Progenitor cell of endocrine pancreas (in vitro differentiated cells): ENCODE results near the gene IPPK. TPM values are rescaled to one million over a fixed set of nuclear protein-coding genes. Genes with fewer than 3 reads are reported as not detected.

Experiments used
- DNase-seq: peaks from one replicate; pipeline ENCODE4 v3.0.0; 2021; ENCODE audit warnings: low spot score; ENCODE audit not compliant: unreplicated experiment
- H3K27ac Mint-ChIP-seq: 2 replicates; pipeline ENCODE4 v1.8.0; 2021; ENCODE audit warnings: mild to moderate bottlenecking, moderate library complexity, mixed read lengths
- H3K27me3 Mint-ChIP-seq: 2 replicates; pipeline ENCODE4 v1.8.0; 2021; ENCODE audit warnings: mixed read lengths
- H3K36me3 Mint-ChIP-seq: 2 replicates; pipeline ENCODE4 v1.8.0; 2022; ENCODE audit warnings: mixed read lengths; ENCODE audit not compliant: insufficient read depth
- H3K4me1 Mint-ChIP-seq: 2 replicates; pipeline ENCODE4 v1.8.0; 2021; ENCODE audit warnings: low read depth, mixed read lengths
- H3K4me3 Mint-ChIP-seq: 2 replicates; pipeline ENCODE4 v1.8.0; 2021; ENCODE audit warnings: low read depth, mild to moderate bottlenecking, moderate library complexity, mixed read lengths
- H3K9me3 Mint-ChIP-seq: 2 replicates; pipeline ENCODE4 v1.8.0; 2021; ENCODE audit warnings: low read depth, mixed read lengths
- CTCF ChIP-seq: fragments of 200-600 bp; sonication (generic); IDR thresholded peaks from one replicate; pipeline ENCODE4 v1.5.0; 2021; ENCODE audit warnings: antibody characterized with exemption, mild to moderate bottlenecking; ENCODE audit not compliant: unreplicated experiment
- total RNA-seq: library from RNA; stranded (reverse); gene quantifications from 2 replicates; pipeline ENCODE4 v1.2.1, GENCODE V29; 2021

Gene IPPK
- total RNA-seq, 1 donor from 2014 or later = 10.2 TPM

GRCh38 chr9:92611621-92612285 lies 58.2 kb downstream of the IPPK start:
- Mint-ChIP-seq H3K36me3 (peaks cover 8% of the 10 kb centered on the region), H3K4me3 (no peak overlapping the region), H3K4me1 (no peaks in the 10 kb centered on the region), H3K27me3 (no peaks in the 10 kb centered on the region), H3K27ac (peak overlapping the region; percentile 30), H3K9me3 (no peaks in the 10 kb centered on the region)
- DNase-seq = no peak
- TF ChIP-seq CTCF = no peak

- DNase-seq = no peak
- H3K27ac Mint-ChIP-seq = no peak overlapping the region
- no peaks in the 10 kb centered on the region for H3K4me1 Mint-ChIP-seq
- no peaks in the 10 kb centered on the region for H3K27me3 Mint-ChIP-seq
- no peak for TF ChIP-seq CTCF
- H3K36me3 Mint-ChIP-seq = peaks cover 6% of the 10 kb centered on the region
- no peaks in the 10 kb centered on the region for H3K9me3 Mint-ChIP-seq
- H3K4me3 Mint-ChIP-seq = no peak overlapping the region
Measured at GRCh38 chr9:92610470-92611420, 59.2 kb downstream of the IPPK start.

- Mint-ChIP-seq H3K27me3 (no peaks in the 10 kb centered on the region), H3K36me3 (peaks cover 3% of the 10 kb centered on the region), H3K4me3 (no peak overlapping the region), H3K27ac (no peak overlapping the region), H3K9me3 (peaks cover 9% of the 10 kb centered on the region), H3K4me1 (no peaks in the 10 kb centered on the region)
- TF ChIP-seq CTCF = no peak
- DNase-seq = no peak
Measured at GRCh38 chr9:92608909-92609445, 61.0 kb downstream of the IPPK start.

GRCh38 chr9:92608241-92608908 lies 61.6 kb downstream of the IPPK start:
- DNase-seq = no peak
- H3K9me3 Mint-ChIP-seq = peaks cover 14% of the 10 kb centered on the region

More at GRCh38 chr9:92608241-92608908, 61.6 kb downstream of the IPPK start:
- H3K4me1 Mint-ChIP-seq = no peaks in the 10 kb centered on the region
- no peak for TF ChIP-seq CTCF
- no peak overlapping the region for H3K4me3 Mint-ChIP-seq
- no peak overlapping the region for H3K27ac Mint-ChIP-seq
- peaks cover 3% of the 10 kb centered on the region for H3K36me3 Mint-ChIP-seq
- no peaks in the 10 kb centered on the region for H3K27me3 Mint-ChIP-seq
